Adrenal gland (tissue), 5 donors: ENCODE data around the gene SEC16A.

ENCODE experiments used
- POLR2A ChIP-seq, 2 donors: fragments of 450-650 bp; IDR thresholded peaks; one replicate each; pipeline ENCODE4 v1.6.1; 2017; ENCODE audit warnings: antibody characterized with exemption in 2 of 2, mild to moderate bottlenecking in 2 of 2, moderate library complexity in 1 of 2
- TF ChIP-seq, protein P1 (sequence below), 6 experiments: fragments of 450-650 bp in 4 of 6; fragments of 200-600 bp in 2 of 6; sonication (generic) in 1 of 6; IDR thresholded peaks; 1 replicate in 5 of 6; 2 replicates in 1 of 6; pipeline versions ENCODE4 v1.5.1 to v1.8.0; 2016 to 2021; ENCODE audit warnings: antibody characterized with exemption in 6 of 6, mild to moderate bottlenecking in 2 of 6, moderate library complexity in 1 of 6
- donor health status: DM: no; HTN: no; CAD: no.

DNA sequence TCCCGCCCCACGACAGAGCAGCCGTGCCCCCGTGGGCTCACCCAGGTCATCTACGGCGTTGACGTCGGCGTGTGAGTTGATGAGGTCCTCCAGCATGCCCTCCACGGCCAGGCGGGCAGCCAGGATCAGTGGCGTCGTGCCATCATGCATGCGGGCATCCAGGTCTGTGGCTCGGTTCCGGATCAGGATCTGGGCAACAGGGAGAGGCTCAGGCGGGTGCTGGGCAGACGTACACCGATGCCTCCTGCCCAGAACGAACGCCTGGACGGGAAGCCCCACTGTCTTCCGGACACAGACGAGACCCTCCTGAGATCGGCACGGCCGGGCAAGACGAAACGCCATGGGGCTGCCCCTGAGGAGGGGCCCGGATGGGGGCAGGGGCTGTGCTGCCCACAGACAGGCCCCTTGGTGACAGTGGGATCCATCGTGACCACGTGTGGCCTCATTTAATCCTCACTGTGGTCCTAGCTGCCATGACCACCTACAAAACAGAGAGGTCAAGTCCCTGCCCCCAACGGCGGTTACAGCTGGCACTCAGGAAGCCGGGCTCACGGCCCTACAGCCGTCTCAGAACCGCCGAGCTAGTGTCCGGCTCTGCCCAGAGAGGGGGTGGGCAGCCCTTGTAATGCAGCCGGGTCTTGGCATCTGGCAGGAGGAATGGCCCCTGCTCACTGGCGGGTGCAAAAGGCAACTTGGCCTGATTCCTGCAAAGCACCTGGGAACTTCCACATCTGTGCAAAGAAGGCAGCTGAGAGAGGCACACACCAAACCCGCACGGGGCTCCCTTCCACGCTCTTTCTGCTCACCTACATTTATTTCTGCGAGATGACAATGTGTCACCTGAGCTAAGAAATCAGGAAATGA, 16.5 kb upstream of the SEC16A start:
- TF ChIP-seq, protein P1, sequence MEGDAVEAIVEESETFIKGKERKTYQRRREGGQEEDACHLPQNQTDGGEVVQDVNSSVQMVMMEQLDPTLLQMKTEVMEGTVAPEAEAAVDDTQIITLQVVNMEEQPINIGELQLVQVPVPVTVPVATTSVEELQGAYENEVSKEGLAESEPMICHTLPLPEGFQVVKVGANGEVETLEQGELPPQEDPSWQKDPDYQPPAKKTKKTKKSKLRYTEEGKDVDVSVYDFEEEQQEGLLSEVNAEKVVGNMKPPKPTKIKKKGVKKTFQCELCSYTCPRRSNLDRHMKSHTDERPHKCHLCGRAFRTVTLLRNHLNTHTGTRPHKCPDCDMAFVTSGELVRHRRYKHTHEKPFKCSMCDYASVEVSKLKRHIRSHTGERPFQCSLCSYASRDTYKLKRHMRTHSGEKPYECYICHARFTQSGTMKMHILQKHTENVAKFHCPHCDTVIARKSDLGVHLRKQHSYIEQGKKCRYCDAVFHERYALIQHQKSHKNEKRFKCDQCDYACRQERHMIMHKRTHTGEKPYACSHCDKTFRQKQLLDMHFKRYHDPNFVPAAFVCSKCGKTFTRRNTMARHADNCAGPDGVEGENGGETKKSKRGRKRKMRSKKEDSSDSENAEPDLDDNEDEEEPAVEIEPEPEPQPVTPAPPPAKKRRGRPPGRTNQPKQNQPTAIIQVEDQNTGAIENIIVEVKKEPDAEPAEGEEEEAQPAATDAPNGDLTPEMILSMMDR (IDR thresholded peaks at IDR 0.05) = no peak
- TF ChIP-seq POLR2A (IDR thresholded peaks at IDR 0.05) = no peak
